HG03039 (cell line): ENCODE results near the gene ZNF398.

Experiments used
- ATAC-seq: cut with Tn5 transposase; IDR thresholded peaks from one replicate; pipeline ENCODE4 v1.9.1; 2021; ENCODE audit warnings: mild to moderate bottlenecking, moderate library complexity; ENCODE audit not compliant: unreplicated experiment

ZNF398 gene

DNA sequence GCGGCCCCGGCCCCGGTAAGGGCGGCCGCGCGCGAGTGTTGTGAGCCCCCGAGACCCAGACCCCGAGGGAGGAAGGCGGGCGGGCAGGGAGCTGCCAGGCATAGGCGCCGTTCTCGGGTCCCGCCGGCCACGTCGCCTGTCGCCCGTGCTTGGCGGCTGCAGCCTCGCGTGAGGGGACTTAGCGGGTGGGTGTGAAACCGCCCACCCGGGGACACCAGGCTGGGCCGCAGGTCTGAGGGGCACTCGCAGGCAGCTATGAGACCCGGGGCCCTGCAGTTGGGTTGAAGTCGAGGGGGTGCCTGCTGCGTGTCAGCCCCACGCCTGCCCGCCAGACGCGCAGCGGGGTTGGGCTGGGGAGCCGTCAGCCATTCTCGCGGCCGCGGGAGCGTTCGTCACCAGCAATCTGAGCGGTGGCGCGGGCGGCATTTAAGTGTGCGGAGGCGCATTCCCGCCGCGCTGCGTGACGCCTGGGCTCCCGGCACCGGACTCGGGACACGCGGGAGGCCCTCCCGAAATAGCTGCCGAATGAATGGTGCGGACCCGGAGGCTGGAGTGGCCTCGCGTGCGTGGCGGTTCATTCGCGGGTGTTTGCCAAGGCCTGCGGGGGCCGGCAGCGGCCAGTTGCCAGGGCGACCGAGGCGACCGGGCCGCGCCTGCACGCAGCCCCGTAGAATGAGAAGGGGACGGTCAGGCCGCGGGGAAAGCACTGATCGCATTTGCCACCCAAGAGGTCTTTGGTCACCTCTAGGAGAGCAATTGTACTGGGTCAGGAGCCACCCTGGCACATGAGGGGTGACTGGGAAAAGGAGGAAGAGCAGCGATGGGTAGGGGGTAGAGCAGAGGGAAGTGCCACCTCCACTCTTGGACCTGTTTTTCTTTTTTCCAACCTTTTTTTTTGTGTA lies 750 bp downstream of the ZNF398 start:
- ATAC-seq: peak; percentile 25

DNA sequence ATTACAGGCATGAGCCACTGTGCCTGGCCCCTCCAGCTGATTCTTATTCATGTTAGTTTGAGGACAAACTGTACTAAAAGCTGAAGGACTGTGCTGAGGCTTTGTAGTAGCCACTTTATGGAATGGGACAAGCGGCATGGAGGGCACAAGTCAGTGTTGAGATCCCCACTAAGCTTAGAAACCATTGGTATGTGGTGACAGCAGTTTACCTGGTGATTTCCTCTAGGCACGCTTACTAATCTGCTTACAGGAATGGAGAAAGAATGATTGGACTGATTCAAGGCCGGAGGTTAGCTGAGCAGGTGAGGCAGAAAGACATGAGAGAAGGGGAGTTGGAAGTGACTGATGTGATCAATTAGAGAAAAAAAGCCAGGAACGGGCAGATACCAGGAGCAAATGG lies 3.7 kb downstream of the ZNF398 start:
- ATAC-seq: no peak

DNA sequence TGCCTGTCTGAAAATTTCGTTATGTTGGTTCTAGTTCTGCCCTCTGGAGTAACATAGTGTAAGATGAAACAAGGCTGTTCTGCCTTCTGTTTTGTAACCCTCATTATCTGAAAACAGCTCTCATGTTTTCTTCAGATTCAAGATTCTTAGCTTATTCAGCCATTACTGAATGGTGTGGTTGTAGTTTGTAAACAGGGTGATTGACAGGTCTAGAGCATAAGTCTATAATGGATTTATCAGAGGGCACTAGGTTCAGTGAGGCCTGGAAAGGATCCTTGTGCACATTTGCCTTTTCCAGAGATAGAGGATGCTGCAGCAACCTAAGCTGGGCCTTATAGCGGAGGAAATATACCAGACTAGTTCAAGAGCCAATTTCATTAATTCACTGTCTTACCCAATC lies 6.1 kb downstream of the ZNF398 start:
- no peak for ATAC-seq

- no peak for ATAC-seq
These were observed 6.8 kb downstream of the ZNF398 start for GRCh38 chr7:149154056-149154455.

GRCh38 chr7:149156898-149157297 lies 9.6 kb downstream of the ZNF398 start:
- ATAC-seq: no peak

DNA sequence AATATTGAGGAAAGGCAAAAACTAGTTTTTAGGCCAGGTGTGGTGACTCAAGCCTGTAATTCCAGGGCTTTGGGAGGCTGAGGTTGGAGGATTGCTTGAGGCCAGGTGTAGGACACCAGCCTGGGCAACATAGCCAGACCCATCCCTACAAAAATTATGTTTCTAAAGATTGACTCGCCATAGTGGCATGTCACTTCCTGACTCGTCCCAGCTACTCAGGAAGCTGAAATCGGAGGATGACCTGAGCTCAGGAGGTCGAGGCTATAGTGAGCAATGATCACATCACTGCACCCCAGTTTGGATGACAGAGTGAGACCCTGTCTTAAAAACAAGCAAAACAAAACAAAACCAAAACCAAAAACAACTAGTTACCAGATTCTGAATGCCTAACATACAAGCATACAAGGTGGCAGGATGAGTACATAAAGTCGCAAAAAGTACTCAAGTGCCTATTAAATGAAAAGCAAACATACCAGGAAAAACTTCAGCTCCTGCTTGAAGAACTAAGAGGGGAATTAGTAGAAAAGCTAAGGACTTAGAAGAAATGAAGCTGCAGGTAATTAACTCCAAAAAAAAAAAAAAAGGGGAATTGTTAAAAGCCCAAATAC lies 14.1 kb downstream of the ZNF398 start:
- ATAC-seq: no peak

DNA sequence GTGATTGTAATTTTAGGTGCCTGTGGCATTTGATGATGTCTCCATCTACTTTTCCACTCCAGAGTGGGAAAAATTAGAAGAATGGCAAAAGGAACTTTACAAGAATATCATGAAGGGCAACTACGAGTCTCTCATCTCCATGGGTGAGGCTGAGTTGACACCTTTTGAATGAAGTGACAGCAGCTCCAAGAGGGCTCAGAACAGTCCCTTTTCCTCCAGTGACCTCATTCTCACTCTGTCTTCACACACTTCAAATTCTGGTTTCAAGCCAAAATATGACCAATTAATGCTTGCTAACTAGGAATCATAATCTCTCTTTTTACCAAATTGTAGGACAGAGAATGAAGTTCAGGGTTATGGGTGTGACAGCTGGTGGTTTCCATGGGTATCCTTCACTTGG lies 18.9 kb downstream of the ZNF398 start:
- no peak for ATAC-seq

DNA sequence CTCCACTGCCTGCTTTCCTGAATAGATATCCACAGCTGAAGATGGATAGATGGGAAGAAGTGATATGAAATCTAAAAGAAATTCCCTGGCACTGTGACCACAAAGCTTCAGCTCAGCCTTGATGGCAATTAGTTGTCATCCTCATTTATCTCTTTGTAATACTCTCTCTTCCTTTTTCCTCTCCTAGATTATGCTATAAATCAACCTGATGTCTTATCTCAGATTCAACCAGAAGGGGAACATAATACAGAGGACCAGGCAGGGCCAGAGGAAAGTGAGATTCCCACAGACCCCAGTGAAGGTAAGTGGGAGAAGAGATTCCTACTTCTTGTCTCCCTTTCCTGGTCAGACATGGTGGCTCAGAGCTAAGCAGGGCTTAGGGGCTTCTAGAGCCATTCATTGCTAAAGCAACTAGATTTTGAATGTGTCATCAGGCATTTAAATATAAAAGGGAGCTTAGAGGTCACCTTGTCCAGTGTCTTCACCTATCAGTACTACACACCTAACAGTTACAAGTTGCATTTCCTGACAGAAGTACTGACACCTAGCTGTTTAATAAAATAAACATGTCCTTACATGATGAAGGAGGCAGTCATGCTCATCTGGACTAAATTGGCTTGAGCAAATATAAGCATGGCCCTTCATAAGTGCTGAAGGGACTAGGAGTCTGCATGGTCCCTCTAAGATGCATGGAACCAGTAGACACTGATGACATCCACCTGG lies 19.5 kb downstream of the ZNF398 start:
- no peak for ATAC-seq

GRCh38 chr7:149171892-149172533 lies 24.8 kb downstream of the ZNF398 start:
- no peak for ATAC-seq

- no peak for ATAC-seq
These were observed 25.3 kb downstream of the ZNF398 start for GRCh38 chr7:149172534-149172920.

DNA sequence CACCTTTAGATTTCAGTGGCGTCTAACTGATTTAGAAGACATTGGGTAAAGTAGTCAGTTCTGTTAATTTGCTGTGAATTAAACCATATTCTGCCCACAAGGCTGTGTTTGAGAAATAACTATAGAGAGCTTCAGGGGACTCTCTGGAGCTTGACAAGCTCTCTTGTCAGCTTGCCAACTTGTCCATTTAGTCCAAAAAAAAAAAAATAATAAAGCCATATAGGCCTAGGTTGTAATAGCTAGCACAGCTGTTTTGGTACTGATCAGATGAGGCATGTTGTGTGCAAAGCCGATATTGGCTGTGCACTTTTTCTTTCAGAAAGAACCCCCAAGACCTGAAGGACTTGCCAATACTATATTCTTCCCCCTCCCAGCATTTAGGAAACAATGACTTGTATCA lies 27.9 kb downstream of the ZNF398 start:
- no peak for ATAC-seq

- ATAC-seq: no peak
These were observed 32.0 kb downstream of the ZNF398 start for GRCh38 chr7:149179241-149179640.

DNA sequence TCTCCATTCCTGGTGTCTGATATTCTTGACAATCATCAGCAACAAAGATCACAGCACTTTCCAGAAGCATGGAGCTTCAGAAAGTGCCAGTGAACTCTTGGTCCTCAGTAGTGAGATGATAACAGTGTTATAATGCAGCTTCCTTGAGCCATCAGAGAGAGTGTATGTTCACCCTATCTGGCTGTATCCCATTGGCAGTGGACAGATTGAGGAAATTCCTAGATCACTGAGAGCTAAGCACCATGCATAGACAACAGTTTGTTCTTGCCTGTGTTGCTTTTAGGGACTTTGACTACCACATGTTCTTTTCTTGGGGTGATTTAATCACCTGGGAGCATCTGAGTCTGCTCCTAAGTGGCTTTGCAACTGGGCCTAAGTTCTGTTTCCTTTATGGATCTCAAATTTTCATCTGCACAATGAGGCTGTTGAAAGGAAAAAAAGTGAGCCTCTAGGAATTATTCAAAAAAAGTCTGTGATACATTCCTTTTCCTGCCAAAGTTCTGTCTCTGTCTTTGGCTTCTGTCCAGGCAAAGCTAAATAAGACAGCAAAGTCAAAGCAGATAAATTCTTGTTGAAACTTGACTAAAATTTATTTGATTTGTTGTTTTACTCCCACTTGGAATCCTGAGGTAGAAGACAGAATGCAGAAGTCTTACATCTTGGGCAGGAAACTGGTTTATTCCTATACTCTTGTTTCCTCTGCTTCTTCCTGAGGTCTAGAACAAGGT lies 33.6 kb downstream of the ZNF398 start:
- ATAC-seq: no peak

DNA sequence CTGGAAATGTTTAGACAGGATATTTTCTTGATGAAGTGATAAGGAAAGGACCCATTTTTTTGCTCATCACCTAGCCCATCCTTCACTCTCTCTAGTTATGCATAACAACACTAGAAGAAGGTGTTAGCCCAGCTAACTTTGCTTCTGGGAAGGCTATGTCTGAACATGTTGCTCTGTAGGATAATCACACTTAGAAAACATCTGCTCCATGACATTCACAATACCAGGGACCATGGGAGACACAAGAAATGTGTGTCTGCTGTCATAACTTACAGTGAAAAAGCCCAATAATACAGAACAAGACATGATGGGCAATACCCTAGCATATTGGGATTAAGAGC lies 34.2 kb downstream of the ZNF398 start:
- no peak for ATAC-seq

- no peak for ATAC-seq
These were observed 37.0 kb downstream of the ZNF398 start for GRCh38 chr7:149184274-149184673.

- ATAC-seq: no peak
These were observed 41.0 kb downstream of the ZNF398 start for GRCh38 chr7:149188213-149188612.

DNA sequence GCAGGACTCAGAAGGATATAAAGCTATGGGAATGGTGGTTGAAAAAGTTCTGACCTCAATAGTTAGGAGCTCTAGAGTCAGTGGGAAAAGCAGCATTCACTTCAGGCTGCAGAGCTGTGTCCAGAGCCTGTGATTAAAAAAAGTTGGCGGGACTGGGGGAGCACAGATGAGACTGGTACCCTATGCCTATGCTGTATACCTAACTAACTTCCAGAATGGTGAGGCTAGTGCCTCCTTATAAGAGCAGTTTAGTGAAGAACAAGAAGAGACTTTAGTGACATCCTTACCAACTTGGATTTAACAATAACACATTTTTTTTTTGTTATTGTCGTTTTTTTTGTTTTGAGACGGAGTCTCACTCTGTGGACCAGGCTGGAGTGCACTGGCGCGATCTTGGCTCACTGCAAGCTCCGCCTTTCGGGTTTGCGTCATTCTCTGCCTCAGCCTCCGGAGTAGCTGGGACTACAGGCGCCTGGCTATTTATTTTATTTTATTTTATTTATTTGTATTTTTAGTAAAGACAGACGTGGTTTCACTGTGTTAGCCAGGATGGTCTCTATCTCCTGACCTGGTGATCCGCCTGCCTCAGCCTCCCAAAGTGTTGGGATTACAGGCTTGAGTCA lies 41.5 kb downstream of the ZNF398 start:
- no peak for ATAC-seq

DNA sequence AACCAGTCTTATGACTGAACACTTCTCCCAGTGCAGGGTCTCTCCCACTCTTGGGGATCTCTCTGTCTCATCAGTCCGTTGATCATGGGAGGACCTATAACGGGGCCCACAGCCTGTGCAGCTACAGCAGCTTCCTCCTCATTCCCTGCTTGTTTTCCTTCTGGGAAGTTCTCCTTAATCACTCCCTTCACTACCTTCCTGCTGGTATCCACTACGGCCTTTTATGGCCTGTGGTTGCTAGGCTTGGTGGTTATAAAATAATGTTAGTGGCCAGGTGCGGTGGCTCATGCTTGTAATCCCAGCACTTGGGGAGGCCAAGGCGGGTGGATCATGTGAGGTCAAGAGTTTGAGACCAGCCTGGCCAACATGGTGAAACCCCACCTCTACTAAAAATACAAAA lies 44.6 kb downstream of the ZNF398 start:
- no peak for ATAC-seq

DNA sequence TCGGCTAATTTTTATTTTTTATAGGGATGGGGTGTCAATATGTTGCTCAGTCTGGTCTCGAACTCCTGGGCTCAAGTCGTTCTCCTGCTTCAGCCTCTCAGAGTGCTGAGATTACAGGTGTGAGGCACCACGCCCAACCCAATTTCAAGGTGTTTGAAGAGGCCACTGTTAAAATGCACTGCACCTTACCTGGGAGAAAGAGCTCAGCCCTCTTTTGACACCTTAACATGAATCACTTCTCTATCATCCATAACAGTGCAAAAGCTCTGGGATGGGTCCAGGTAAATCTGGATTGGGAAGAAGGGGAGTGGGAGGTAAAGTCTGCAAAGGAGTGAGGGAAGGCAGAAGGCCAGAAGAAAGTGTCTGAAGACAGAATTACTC lies 47.5 kb downstream of the ZNF398 start:
- ATAC-seq: no peak
